Midbrain (tissue), 1 donor: ENCODE results near the gene PTPRCAP.
"Not testable (repeated sequence)": the region's sequence is repeated elsewhere in the genome, so short reads cannot be mapped to it uniquely, and the experiment has no call there.

Source experiments
- DNase-seq: peaks from one replicate; lab custom pipeline; 2025; lab: John Stamatoyannopoulos, UW

Gene PTPRCAP

GRCh38 chr11:67440229-67441097 is 3.0 kb upstream of the PTPRCAP start:
- DNase-seq, result no peak

GRCh38 chr11:67439321-67440228 is 2.1 kb upstream of the PTPRCAP start:
- no peak for DNase-seq

- DNase-seq, result no peak
Observed at GRCh38 chr11:67438158-67438902, 848 bp upstream of the PTPRCAP start.

DNA sequence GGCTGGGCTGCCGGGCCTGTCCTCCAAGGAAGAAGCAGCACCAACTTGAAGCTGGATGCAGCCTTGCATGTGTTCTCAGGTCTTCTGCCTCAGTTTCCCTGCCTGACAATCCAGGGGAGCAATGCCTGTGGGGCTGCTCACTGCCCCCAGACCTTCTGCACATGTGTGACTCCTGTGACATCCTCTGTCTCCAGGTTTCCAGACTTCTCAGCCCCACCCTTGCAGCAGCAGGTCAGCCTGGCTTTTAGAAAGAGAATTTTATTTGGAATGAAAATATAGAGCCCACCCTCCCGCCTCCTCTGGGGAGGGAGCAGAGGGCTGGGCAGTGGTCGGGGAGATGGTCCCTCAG is 301 bp upstream of the PTPRCAP start:
- DNase-seq, result no peak

DNA sequence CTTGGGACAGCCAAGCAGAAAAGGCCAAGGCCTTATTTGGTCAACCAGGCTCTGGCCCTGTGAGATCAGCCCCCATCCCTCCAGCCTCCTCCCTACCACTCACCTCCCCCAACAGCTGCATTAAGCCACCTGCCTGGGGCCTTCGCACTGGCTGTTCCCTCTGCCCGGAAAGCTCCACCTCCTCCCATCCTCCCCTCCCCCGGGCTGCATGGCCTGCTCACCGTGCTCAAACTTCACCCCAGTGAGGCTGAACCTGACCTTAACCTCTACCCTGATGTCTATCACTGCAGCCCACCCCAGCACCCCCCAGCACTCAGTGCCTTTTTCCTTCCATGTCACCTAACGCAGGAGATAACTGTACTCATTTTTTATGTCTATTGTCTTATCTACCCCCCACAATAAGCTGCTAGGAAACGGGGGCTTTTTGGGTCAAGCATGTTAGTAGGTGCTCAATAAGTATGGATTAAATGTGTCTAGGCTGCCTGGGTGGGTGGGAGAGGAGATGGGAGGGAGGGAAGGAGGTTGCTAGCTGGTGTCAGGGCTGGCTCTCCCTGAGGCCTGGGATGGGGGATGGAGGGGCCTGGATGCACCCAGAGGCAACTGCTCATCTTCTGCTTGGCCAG is 912 bp downstream of the PTPRCAP start:
- no peak for DNase-seq

GRCh38 chr11:67435727-67436458 is 1.6 kb downstream of the PTPRCAP start:
- no peak for DNase-seq

- no peak for DNase-seq
Observed at GRCh38 chr11:67435031-67435726, 2.3 kb downstream of the PTPRCAP start.

DNA sequence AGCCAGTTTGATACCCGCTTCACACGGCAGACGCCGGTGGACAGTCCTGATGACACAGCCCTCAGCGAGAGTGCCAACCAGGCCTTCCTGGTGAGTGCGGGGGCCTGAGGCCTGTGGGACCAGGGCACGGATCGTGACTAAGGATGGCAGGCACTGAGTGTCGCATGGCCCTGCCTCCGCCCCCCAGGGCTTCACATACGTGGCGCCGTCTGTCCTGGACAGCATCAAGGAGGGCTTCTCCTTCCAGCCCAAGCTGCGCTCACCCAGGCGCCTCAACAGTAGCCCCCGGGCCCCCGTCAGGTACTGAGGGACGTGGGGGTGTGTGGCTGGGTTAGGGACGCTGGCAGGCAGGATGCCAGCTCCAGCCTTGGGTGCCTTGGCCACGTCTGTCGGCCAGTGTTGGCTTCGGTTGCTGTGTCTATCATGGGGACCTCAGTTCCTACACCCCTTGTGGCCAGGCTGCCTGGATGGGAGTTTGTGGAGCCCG is 3.0 kb downstream of the PTPRCAP start:
- no peak for DNase-seq

- no peak for DNase-seq
Observed at GRCh38 chr11:67433536-67434394, 3.7 kb downstream of the PTPRCAP start.

- DNase-seq, result no peak
Observed at GRCh38 chr11:67432655-67433349, 4.7 kb downstream of the PTPRCAP start.

GRCh38 chr11:67431346-67432249 is 5.9 kb downstream of the PTPRCAP start:
- no peak for DNase-seq

DNA sequence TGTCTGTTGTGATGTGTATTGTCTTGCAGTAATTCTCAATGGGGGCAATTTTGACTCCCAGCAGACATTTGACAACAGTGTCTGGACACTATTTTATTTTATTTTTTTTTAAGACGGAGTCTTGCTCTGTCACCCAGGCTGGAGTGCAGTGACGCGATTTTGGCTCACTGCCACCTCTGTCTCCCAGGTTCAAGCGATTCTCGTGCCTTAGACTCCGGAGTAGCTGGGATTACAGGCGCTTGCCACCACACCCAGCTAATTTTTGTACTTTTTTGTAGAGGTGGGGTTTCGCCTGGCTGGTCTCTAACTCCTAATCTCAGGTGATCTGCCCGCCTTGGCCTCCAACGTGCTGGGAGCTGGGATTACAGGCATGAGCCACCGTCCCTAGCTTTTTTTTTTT is 7.8 kb downstream of the PTPRCAP start:
- no peak for DNase-seq

- no peak for DNase-seq
Observed at GRCh38 chr11:67429038-67429668, 8.3 kb downstream of the PTPRCAP start.

GRCh38 chr11:67428052-67429001 is 9.2 kb downstream of the PTPRCAP start, which contains the start of gene RPS6KB2:
RPS6KB2 (plus strand) TSS chr11:67428494; CDS start chr11:67428546, 52 bp downstream.
- peak; percentile 97 for DNase-seq

DNA sequence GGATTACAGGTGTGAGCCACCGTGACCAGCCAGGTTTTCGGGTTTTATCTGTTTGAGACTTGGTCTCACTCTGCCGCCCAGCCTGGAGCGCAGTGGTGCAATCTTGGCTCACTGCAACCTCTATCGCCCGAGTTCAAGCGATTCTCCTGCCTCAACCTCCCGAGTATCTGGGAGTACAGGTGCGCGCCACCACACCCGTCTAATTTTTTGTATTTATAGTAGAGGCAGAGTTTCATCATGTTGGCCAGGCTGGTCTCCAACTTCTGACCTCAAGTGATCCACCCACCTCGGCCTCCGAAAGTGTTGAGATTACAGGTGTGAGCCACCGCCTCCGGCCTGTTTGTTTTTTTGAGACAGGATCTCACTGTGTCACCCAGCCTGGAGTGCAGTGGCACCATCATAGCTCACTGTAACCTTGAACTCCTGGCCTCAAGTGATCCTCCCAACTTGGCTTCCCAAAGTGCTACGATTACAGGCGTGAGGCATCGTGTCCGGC is 10.1 kb downstream of the PTPRCAP start:
- not testable (repeated sequence) for DNase-seq
